Activated CD4-positive, alpha-beta memory T cell treated with anti-CD3 and anti-CD28 coated beads for 36 hours (primary cell): ENCODE results near the gene ASB13. TPM values are rescaled to one million over a fixed set of nuclear protein-coding genes. Genes with fewer than 3 reads are reported as not detected.
"Not testable (repeated sequence)": the region's sequence is repeated elsewhere in the genome, so short reads cannot be mapped to it uniquely, and the experiment has no call there.

Source experiments
- CTCF ChIA-PET: fragments of 350-600 bp; sonication (Branson Sonifier 250); formaldehyde crosslinking; loops from one replicate; lab custom pipeline; 2021; ENCODE audit warnings: antibody characterized with exemption, inconsistent platforms; lab: Charles Lee
- POLR2A ChIA-PET: fragments of 350-600 bp; sonication (Branson Sonifier 250); formaldehyde crosslinking; loops from one replicate; lab custom pipeline; 2021; ENCODE audit warnings: antibody characterized with exemption; lab: Charles Lee
- DNase-seq: peaks from one replicate; pipeline ENCODE4 v3.0.0-alpha.2; 2020
- H3K27ac Mint-ChIP-seq: one replicate; pipeline ENCODE4 v1.8.0; 2021; ENCODE audit warnings: mixed read lengths
- H3K27me3 Mint-ChIP-seq: one replicate; pipeline ENCODE4 v1.8.0; 2021; ENCODE audit warnings: mixed read lengths
- H3K36me3 Mint-ChIP-seq: one replicate; pipeline ENCODE4 v1.8.0; 2021; ENCODE audit warnings: mixed read lengths
- H3K4me1 Mint-ChIP-seq: one replicate; pipeline ENCODE4 v1.8.0; 2021; ENCODE audit warnings: low read depth, mixed read lengths
- H3K4me3 Mint-ChIP-seq: one replicate; pipeline ENCODE4 v1.8.0; 2021; ENCODE audit warnings: mild to moderate bottlenecking, mixed read lengths
- H3K9me3 Mint-ChIP-seq: one replicate; pipeline ENCODE4 v1.8.0; 2021; ENCODE audit warnings: mixed read lengths
- intact Hi-C: fragments of 100-400 bp; cut with micrococcal nuclease; formaldehyde crosslinking; loops from one replicate; pipeline ENCODE4 v1.15.1; 2023
- total RNA-seq, 2 experiments: library from RNA; stranded (reverse); gene quantifications; one replicate each; pipeline ENCODE4 v1.2.3, GENCODE V29; 2021

ASB13 gene
- total RNA-seq, 2 experiments from 2014 or later: 12.1 to 12.5 TPM

DNA sequence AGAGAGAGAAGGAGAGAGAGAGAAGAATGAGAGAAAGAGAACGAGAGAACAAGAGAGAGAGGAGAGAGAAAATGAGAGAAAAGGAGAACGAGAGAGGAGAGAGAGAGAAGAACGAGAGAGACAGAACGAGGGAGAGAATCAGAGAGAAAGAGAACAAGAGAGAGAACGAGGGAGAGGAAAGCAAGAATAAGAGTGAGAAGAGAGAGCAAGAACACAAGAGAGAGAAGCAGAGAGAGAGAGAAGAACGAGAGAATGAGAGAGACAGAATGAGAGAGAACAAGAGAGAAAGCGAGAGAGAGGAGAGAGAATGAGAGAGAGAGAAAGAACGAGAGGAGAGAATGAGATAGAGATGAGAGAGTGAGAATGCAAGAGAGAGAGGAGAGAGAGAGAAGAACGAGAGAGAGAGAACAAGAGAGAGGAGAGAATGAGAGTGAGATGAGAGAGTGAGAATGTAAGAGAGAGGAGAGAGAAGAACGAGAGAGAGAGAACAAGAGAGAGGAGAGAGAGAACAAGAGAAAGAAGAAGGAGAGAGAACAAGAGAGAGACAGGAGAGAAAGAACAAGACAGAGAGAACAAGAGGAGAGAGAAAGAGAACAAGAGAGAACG lies 68.2 kb downstream of the ASB13 start:
- H3K4me1 Mint-ChIP-seq: peaks cover 1% of the 10 kb centered on the region
- CTCF ChIA-PET: interaction anchor here (1.1 kb wide), 1 partner anchor 25 kb away, joined by 3 read pairs; no protein-coding TSS in a partner anchor
- peaks cover 2% of the 10 kb centered on the region for H3K27me3 Mint-ChIP-seq
- intact Hi-C loops: no loop called here
- no peak overlapping the region for H3K27ac Mint-ChIP-seq
- H3K36me3 Mint-ChIP-seq: no peaks in the 10 kb centered on the region
- no peaks in the 10 kb centered on the region for H3K9me3 Mint-ChIP-seq
- no peak overlapping the region for H3K4me3 Mint-ChIP-seq
- DNase-seq: no peak
- POLR2A ChIA-PET: no interaction called here

DNA sequence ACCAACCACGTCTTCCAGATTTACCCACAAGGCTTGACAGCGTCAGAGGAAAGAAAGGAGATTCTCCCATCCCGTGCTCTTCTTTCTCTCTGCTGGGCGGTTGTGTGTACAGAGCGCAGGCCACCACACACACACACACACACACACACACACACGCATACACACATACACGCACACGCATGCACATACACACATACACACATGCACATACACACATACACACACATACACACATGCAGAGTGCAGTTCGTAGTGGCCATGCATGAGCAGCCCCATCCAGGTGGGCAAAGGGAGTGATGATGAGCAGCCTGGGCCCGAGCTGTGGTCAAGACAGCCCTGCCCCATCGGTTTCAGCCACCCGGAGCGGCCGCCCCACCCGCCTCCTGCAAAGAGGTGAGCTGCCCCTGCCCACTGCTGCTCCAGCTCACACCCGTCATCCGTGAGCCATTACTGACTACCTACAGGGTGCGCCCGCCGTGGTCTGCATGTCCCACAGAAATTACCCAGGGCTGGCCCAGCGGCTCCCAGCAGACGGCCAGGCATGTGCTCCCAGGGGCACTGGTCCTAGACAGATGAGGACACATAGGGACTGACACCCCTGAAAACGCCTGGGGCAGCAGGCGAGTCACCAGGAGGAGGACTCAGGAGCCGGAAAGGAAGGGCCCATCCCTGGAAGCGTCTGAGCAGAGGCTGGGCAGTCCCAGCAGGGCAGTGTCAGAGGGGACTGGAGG lies 69.6 kb downstream of the ASB13 start:
- CTCF ChIA-PET: no interaction called here
- Mint-ChIP-seq H3K27ac (no peak overlapping the region), H3K27me3 (peaks cover 10% of the 10 kb centered on the region), H3K4me1 (peaks cover 1% of the 10 kb centered on the region), H3K4me3 (no peak overlapping the region), H3K9me3 (no peaks in the 10 kb centered on the region), H3K36me3 (no peaks in the 10 kb centered on the region)
- POLR2A ChIA-PET: no interaction called here
- DNase-seq: no peak
- intact Hi-C loops: no loop called here

DNA sequence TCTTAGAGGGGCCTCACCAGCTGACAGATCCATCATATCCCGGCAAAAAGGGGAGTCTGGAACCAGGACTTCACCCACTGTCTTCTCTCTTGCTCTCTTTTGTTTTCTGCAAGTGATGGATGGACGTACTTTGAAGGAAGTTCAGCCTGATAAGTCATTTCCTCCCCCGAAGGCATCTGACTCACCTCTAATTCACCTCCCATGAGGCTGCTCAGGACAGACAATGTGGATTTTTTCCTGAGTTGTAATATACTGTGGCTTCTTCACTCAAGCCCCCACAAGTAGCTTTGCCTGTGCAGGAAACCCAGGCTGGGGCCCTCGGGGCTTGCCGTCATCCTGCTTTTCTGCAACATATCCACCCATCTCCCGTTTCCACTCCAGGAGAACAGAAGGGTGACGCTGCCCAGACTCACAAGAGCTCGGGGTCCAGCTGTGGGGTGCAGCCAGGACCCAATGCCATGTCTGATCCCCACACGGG lies 70.4 kb downstream of the ASB13 start:
- no peak overlapping the region for H3K27ac Mint-ChIP-seq

DNA sequence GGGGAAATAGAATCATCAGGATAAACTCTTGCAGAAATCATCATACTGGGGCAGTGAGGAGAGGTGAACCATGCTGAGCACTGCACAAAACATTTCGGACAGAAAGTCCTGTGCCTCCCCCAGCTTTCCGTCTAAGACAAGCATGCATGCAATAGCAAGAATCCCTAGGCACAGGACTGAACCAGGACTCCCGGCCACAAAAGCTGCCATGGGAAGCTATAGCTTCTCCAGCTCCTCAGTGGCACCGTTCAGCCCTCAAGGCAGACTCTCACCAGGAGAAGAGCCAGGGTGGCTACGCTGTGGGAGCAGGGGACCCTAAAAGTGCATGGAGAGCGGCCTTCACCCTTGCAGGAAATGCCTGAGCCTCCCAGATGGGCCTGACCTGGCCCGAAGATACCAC lies 70.8 kb downstream of the ASB13 start:
- Mint-ChIP-seq H3K27ac (no peak overlapping the region), H3K4me1 (peaks cover 5% of the 10 kb centered on the region), H3K36me3 (no peaks in the 10 kb centered on the region), H3K27me3 (peaks cover 10% of the 10 kb centered on the region), H3K4me3 (no peak overlapping the region), H3K9me3 (no peaks in the 10 kb centered on the region)
- no peak for DNase-seq
- CTCF ChIA-PET: interaction anchor here (1.8 kb wide), 1 partner anchor 27 kb away, joined by 6 read pairs; no protein-coding TSS in a partner anchor
- POLR2A ChIA-PET: no interaction called here
- intact Hi-C loops: no loop called here

More for the DNA sequence above, 70.4 kb downstream of the ASB13 start:
- no peak overlapping the region for H3K4me3 Mint-ChIP-seq
- intact Hi-C loops: no loop called here
- ChIA-PET POLR2A (no interaction called here), CTCF (interaction anchor here (1.8 kb wide), 1 partner anchor 27 kb away, joined by 6 read pairs; no protein-coding TSS in a partner anchor)
- H3K4me1 Mint-ChIP-seq: peaks cover 2% of the 10 kb centered on the region
- H3K9me3 Mint-ChIP-seq: no peaks in the 10 kb centered on the region
- peaks cover 10% of the 10 kb centered on the region for H3K27me3 Mint-ChIP-seq
- DNase-seq: no peak
- no peaks in the 10 kb centered on the region for H3K36me3 Mint-ChIP-seq

DNA sequence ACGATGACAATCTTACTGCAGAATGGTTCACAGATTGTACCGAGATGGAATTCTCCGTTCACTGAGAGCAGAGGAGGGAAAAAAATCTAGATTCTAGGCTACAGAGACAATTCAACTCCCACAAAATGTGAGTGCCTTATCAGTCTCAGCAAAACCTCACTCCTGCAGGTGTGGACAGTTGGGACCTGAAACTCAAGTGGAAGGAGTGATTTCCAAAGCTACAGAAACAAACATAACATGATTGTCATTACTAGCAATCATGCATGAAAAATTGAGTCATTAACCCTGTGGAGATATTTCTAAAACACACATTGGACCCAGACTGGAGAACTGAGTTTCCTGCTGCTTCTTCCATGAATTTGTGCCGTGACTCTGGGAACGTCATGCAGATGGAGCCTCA lies 71.3 kb downstream of the ASB13 start:
- H3K27me3 Mint-ChIP-seq: peaks cover 10% of the 10 kb centered on the region
- no peak overlapping the region for H3K4me3 Mint-ChIP-seq
- ChIA-PET POLR2A (no interaction called here), CTCF (interaction anchor here (0.9 to 1.8 kb wide), 2 partner anchors 28 to 34 kb away, joined by 4 to 6 read pairs; no protein-coding TSS in a partner anchor)
- H3K4me1 Mint-ChIP-seq: peaks cover 8% of the 10 kb centered on the region
- H3K36me3 Mint-ChIP-seq: no peaks in the 10 kb centered on the region
- no peak overlapping the region for H3K27ac Mint-ChIP-seq
- no peak for DNase-seq
- H3K9me3 Mint-ChIP-seq: no peaks in the 10 kb centered on the region
- intact Hi-C loops: no loop called here

DNA sequence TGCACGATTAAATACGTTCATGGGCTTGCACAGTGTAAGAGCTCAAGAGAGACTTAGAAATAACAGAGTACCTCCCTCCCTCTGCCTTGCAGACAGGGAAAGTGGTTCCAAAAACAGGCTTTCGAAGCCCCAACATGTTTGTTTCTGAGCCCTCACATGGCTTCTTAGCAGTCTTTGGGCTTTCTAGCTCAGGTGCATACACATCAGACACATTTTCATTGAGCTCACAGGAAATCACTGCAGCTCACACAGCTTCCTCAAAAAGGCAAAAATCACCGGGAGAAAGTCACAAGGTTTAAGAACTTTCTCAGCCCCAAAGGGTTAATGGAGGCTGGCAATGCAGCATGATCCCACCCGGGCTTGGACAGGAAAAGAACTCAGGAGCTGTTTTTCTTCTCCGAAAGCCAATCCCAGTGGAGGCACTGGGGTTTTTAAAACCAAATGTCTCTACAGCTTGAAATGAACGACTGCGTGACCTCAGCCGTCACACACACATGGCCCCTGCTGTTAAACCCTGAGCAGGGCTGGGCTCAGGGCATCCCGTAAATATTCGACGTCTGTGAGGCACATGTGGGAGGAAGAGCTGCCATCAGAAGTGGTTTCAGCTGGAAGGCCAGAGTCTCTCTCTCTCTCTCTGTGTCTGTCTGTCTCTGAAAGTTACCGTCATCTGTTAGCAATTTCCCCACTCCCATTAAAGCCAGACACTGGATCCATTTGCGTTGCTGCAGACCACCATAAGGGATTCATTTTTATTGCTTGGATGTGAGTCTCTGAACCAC lies 71.9 kb downstream of the ASB13 start:
- Mint-ChIP-seq H3K4me1 (peaks cover 12% of the 10 kb centered on the region), H3K4me3 (no peak overlapping the region), H3K36me3 (no peaks in the 10 kb centered on the region), H3K9me3 (no peaks in the 10 kb centered on the region), H3K27me3 (peaks cover 10% of the 10 kb centered on the region), H3K27ac (no peak overlapping the region)
- CTCF ChIA-PET: interaction anchor here (0.9 to 1.8 kb wide), 2 partner anchors 29 to 35 kb away, joined by 4 to 6 read pairs; no protein-coding TSS in a partner anchor
- DNase-seq: no peak
- intact Hi-C loops: no loop called here
- POLR2A ChIA-PET: no interaction called here

DNA sequence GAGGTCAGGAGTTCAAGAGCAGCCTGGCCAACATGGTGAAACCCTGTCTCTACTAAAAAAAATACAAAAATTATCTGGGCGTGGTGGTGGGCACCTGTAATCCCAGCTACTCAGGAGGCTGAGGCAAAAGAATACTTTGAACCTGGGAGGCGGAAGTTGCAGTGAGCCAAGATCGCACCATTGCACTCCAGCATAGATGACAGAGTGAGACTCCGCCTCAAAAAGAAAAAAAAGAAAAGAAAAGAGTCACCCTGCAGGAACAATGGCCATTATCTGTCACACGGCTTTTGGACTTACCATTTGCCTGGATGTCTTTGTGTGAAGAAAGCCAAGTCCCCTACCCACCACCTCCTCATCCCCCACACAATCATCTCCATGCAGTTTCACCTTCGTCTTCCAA lies 73.0 kb downstream of the ASB13 start:
- peaks cover 12% of the 10 kb centered on the region for H3K27me3 Mint-ChIP-seq
- H3K36me3 Mint-ChIP-seq, POLR2A ChIA-PET, H3K9me3 Mint-ChIP-seq, intact Hi-C loops, DNase-seq, H3K27ac Mint-ChIP-seq, H3K4me3 Mint-ChIP-seq: not testable (repeated sequence)
- CTCF ChIA-PET: interaction anchor here (0.7 kb wide), 1 partner anchor 24 kb away, joined by 3 read pairs; no protein-coding TSS in a partner anchor
- peaks cover 15% of the 10 kb centered on the region for H3K4me1 Mint-ChIP-seq

DNA sequence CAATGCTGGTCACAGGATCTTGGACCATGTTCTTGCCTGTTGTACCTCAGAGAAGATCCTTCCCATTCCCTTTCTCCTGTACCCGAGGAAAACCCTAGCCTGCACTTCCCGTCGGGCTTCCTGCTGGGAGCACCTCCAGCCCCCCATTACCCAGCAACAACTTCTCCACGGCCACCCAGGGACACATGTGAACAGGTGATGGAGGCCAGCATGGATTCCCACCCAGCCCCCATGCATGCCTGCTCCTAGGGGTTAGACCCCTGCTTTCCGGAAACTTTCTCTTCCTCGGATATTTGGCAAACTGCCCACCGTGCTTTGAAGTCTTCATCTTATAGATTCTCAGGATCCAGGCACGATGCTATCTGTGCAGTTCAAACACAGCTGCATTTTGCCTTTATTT lies 74.3 kb downstream of the ASB13 start:
- ChIA-PET POLR2A (interaction anchor here (0.6 kb wide), 1 partner anchor 115 kb away, joined by 3 read pairs; no protein-coding TSS in a partner anchor), CTCF (interaction anchor here (1.0 to 1.7 kb wide), 2 partner anchors 31 to 38 kb away, joined by 4 read pairs; no protein-coding TSS in a partner anchor)
- Mint-ChIP-seq H3K36me3 (no peaks in the 10 kb centered on the region), H3K9me3 (no peaks in the 10 kb centered on the region), H3K4me1 (peaks cover 15% of the 10 kb centered on the region), H3K27ac (no peak overlapping the region), H3K27me3 (peaks cover 12% of the 10 kb centered on the region), H3K4me3 (no peak overlapping the region)
- intact Hi-C loops: no loop called here
- no peak for DNase-seq

DNA sequence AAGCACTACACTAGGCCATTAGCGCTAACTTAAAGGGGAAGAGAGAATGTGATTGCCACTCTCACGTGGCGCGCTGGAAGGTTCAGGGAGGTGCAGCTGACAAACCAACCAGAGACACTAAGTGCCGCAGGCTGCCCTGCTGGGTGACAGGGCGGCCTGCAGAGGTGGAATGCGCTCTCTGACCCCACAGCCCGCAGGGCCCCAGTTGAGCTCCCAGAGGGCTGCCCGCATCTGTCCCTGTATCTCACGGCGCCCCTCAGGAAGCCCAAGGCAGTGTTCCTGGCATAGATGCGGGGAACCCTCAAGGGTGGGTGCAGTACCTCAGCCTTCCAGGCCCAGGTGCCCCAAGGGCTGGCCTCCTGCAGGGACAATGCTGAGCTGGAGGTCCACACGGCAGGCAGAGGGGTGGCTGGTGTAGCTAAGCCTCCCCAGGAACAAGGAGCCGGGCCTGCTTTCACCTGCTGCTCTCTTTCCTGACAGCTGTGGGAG lies 75.0 kb downstream of the ASB13 start:
- Mint-ChIP-seq H3K36me3 (no peaks in the 10 kb centered on the region), H3K9me3 (no peaks in the 10 kb centered on the region), H3K27ac (no peak overlapping the region), H3K4me1 (peaks cover 13% of the 10 kb centered on the region), H3K27me3 (peaks cover 12% of the 10 kb centered on the region), H3K4me3 (no peak overlapping the region)
- ChIA-PET POLR2A (no interaction called here), CTCF (interaction anchor here (1.7 kb wide), 1 partner anchor 32 kb away, joined by 4 read pairs; no protein-coding TSS in a partner anchor)
- intact Hi-C loops: no loop called here
- no peak for DNase-seq

DNA sequence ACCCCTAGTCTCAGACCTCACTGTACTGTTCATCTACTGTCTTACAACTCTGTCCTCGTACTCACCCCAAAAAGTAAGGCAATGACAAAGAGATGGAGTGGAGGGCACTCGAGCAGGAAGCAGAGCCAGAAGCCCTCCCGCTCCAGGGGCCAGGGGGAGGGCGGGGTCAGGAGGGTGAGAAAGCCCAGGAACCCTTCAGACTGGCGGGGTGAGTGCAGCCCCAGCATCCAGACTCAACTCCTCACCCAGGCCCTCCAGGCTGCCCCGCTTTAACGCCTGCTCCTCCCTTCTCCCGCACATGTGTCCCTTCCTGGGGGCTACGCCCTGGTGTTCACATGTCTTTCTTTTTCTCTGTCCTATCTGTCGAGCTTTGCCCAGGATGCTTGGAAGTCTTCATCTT lies 75.6 kb downstream of the ASB13 start:
- no peak for DNase-seq
- H3K27me3 Mint-ChIP-seq: peaks cover 12% of the 10 kb centered on the region
- H3K27ac Mint-ChIP-seq: no peak overlapping the region
- H3K9me3 Mint-ChIP-seq: no peaks in the 10 kb centered on the region
- H3K4me1 Mint-ChIP-seq: peaks cover 13% of the 10 kb centered on the region
- H3K4me3 Mint-ChIP-seq: no peak overlapping the region
- intact Hi-C loops: no loop called here
- ChIA-PET CTCF (no interaction called here), POLR2A (no interaction called here)
- H3K36me3 Mint-ChIP-seq: no peaks in the 10 kb centered on the region

DNA sequence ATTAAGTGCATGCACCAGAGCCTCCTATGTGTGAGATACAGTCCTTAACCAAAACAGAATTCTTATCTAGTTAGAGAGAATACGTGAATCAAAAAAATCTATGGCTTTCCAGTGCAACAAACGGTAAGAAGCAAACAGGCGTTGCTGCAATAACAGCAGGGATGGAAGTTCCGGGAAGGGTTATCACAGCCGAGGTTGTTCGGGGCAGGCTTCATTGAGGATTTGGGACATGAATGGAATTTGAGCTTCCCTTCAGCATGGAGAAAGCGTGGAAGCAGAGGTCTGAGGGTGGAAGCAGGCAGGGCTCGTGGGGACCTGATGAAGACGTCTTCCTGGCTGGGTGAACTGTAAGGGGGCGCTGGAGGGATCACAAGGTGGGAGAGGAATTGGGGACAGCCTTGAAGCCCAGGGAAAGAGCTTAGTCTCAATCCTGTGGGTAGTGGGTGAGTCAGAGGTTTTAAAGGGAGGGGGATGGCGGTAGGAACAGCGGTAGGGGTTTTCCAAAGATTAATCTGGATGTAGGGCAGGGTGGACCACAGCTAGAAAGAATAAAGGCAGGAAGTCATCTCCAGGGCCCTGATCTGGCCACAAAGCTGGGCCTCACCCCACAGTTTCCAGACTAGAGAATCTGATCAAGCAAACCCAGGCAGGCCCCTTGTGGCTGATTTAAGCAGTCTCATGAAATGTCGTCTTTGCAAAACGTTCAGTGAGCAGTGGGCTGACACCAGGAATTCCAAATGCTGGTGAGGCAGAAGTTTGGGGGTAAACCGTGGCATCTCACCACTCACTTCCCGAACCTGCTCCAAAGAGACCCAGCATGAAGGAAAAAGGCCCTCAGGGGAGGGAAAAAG lies 76.5 kb downstream of the ASB13 start:
- no peaks in the 10 kb centered on the region for H3K9me3 Mint-ChIP-seq
- H3K27me3 Mint-ChIP-seq: peaks cover 12% of the 10 kb centered on the region
- intact Hi-C loops: no loop called here
- CTCF ChIA-PET: interaction anchor here (1.2 kb wide), 1 partner anchor 33 kb away, joined by 7 read pairs; no protein-coding TSS in a partner anchor
- POLR2A ChIA-PET: no interaction called here
- no peaks in the 10 kb centered on the region for H3K36me3 Mint-ChIP-seq
- H3K27ac Mint-ChIP-seq: no peak overlapping the region
- H3K4me3 Mint-ChIP-seq: no peak overlapping the region
- peak; percentile 35 for DNase-seq
- peaks cover 13% of the 10 kb centered on the region for H3K4me1 Mint-ChIP-seq
